NCI-H2196 (cell line): ENCODE measurements around the gene AKAP17A.
"Not testable (repeated sequence)": the region's sequence is repeated elsewhere in the genome, so short reads cannot be mapped to it uniquely, and the experiment has no call there.

Experiments used
- DNase-seq: peaks from one replicate; lab custom pipeline; 2025; ENCODE audit not compliant: unreplicated experiment; lab: John Stamatoyannopoulos, UW

AKAP17A gene

GRCh38 chrX:1601768-1602085, 10.3 kb downstream of the AKAP17A start:
- no peak for DNase-seq

DNA sequence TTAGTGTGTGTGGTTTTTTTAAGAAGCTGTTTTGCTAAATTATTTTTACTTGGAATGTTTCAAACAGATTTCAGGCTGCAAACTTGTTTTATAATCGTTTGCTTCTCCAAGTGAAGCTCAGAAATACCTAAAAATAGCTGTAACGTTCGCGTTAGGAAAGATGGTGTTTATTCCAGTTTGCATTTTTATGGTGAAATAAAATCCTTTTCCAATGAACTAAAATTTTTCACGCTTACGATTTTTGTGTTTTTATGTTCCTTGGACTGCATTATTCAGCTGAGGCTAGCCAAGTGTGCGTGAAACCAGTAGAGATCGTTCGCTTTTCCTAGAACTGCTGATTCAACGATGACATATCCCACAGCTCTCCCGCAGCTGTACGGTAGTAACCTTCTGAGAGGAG, 10.9 kb downstream of the AKAP17A start:
- no peak for DNase-seq

- no peak for DNase-seq
Measured at GRCh38 chrX:1606496-1606895, 15.1 kb downstream of the AKAP17A start.

- DNase-seq: no peak
Measured at GRCh38 chrX:1609311-1609710, 17.9 kb downstream of the AKAP17A start.

DNA sequence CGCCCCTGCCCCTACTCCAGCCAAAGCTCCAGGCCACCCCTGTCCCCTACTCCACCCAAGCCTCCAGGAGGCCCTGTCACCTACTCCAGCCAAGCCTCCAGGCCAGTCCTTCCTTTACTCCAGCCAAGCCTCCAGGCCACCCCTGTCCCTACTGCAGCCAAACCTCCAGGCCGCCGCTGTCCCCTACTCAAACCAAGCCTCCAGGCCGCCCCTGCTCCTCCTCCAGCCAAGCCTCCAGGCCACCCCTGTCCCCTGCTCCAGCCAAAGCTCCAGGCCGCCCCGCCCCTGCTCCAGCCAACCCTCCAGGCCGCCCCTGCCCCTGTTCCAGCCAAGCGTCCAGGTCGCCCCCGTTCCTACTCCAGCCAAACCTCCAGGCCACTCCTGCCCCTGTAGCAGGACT, 18.4 kb downstream of the AKAP17A start:
- no peak for DNase-seq

DNA sequence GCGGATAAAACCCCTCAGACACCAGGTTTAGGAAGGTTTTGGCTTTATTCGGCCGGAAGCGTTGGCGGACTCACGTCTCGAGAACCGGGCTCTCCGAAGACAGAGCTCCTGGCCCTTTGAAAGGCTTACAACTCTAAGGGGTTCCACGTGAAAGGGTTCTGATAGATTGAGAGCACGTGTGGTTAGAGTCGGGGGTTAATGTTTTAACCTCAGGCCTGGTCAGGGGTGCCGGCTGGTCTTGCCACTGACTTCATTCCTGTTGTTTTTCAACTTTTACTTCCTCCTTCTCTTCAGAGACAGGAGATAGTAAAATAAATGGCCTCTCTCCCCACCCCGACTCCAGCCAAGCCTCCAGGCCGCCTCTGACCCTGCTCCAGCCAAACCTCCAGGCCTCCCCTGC, 18.8 kb downstream of the AKAP17A start:
- DNase-seq: no peak

DNA sequence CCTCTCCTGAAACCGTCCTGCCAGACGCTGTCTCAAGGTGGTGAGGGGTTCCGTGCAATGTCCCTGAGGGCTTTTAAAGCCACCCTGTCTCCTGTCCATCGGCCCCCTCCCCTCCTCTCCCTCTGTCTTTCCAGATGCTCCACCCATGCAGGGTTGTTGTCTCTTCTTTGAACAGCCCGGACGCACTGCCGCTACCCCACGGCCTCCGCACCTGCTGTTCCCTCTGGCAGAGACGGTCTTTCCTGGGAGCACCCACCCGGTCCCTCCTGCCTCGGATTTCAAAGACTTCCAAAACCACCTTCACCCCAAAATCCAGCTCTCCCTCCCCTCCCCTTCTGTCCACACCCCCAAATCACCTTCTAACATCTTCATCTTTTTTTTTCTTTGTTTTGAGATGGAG, 19.3 kb downstream of the AKAP17A start:
- no peak for DNase-seq

DNA sequence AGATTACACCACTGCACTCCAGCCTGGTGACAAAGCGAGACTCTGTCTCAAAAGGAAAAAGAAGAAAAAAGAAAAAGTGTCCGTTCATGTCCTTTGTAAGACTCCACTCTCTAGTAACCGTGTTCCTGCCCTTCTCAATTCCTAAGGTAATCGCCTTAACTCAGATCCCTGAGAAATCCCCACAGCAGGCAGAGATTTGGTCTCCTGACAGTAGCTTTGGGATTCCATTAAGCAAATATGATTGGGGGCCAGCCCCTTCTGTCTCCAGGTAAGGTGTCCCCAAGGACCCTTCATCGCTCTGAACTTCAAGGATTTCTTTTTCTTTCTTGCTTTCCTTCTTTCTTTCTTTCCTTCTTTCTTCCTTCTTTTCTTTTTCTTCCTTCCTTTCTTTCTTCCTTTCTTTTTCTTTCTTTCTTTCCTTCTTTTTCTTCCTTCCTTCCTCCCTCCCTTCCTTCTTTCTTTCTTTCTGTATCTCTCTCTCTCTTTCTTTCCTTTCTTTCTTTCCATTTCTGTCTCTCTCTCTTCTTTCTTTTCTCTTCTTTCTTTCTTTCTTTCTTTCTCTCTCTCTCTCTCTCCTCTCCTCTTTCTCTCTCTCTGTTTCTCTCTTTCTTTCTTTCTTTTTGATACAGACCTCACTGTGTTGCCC, 21.4 kb downstream of the AKAP17A start:
- DNase-seq: no peak

DNA sequence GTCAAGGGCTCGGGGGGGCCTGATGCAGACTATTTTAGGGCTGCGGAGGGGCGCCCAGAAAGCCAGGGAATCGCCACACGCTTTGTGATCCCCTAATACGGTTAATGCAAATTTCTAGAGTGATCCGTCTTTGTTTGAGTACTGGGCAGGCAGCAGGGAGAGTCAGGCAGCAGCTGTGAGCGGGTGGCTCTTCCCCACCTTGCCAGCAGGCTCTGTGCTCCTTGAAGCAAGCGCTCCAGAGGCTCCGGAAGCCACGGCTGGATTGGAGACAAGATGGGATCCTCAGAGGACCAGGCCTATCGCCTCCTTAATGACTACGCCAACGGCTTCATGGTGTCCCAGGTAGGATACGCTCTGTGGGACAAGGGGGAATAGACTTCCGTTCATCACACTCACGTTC, 23.5 kb downstream of the AKAP17A start, which contains the start of gene ASMT:
TSS of gene ASMT (plus strand) at position 133 of the 400 bp plus-strand sequence. CDS start at position 274, 141 bp downstream.
- no peak for DNase-seq

DNA sequence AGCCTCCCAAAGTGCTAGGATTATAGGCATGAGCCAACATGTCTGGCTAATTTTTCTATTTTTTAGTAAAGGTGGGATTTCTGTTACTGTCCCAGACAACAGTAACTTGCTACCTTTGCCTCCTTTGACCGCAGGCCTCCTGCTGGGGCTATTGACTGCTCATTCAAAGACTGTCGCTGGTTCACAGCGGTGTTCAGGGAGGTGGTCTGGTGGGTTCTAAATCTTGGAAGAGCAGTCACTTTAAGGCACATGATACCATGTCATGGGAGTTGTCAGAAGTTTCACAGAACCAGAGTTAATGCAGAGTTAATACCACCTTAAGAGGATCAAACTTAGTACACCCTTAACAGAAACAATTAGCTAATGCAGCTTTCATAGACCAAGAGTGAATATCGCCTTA, 27.3 kb downstream of the AKAP17A start:
- DNase-seq: no peak

DNA sequence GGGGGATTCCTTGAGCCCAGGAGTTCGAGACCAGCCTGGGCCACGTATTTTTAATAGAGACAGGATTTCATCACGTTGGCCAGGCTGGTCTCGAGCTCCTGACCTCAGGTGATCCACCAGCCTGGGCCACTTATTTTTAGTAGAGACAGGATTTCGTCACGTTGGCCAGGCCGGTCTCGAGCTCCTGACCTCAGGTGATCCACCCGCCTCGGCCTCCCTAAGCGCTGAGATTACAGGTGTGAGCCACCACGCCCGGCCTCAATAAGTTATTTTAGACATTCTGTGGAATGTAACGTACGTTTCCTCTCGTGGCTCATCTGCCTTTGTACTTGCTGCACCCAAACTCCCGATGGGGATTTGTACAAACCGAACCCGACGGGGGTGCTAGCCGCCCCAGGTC, 32.3 kb downstream of the AKAP17A start:
- no peak for DNase-seq

GRCh38 chrX:1624158-1624860, 32.9 kb downstream of the AKAP17A start:
- not testable (repeated sequence) for DNase-seq

- DNase-seq: not testable (repeated sequence)
Measured at GRCh38 chrX:1624861-1625215, 33.4 kb downstream of the AKAP17A start.

DNA sequence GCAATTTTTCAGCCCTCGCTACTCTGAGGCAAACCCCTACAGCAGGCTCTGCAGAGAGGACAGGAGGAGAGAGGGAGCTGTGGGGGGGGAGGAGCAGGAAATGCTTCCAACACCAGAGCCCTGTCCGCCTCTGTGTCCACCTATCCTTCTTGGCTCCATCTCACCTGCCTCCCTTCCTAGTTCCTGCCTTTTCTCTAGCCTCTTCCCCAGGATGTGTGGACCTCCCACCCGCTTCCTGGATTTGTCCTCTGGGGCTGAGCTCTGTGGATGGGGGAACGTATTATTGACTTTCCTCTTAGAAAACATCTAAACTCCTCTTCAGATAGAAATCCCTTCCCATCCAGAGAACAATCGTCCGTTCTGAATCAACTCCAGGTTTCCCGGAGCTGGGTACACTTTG, 37.8 kb downstream of the AKAP17A start:
- no peak for DNase-seq

DNA sequence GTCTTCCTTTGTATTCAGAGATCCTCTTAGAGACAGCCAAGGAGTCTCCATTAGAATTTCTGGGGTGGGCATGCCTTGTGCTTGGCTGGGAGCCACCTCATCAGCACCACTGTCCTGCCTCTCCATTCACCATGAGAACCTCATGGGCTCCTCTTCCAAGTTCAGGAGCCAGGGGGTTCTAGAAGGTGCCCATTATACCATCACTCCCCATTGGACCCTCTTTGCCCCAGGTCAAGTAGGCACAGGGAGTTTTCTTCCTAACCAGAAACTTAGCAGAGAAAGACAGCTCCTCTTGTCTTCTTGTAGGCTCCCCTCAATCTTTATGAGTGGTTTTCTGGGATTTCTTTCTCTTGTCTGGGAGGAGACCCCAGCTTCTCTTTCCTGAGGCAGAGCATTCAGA, 54.6 kb downstream of the AKAP17A start:
- DNase-seq: no peak

DNA sequence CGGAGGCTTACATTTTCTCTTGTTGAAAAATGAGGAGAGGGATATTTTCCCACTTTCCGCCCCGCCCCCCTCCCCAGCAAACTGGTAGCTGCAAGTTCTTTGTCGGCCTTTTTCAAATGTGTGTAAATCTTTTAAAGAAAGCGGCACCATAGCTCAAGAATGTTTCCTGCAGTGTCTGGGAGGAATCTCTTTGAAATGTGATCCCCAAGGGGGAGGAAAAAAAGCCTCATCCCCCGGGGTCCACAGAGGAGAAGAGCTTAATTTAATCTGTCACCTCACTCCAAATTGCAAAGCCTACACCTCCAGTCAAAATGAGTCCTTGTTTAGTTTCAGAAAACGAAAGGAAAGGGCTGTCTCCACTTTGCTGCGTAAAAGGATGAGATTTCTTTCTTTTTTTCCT, 58.2 kb downstream of the AKAP17A start:
- no peak for DNase-seq
